Measurements from ENCODE around the gene SETBP1.
A peak's percentile ranks its signal among the peaks of the same experiment; 100 is the strongest.

The SETBP1 gene

DNA sequence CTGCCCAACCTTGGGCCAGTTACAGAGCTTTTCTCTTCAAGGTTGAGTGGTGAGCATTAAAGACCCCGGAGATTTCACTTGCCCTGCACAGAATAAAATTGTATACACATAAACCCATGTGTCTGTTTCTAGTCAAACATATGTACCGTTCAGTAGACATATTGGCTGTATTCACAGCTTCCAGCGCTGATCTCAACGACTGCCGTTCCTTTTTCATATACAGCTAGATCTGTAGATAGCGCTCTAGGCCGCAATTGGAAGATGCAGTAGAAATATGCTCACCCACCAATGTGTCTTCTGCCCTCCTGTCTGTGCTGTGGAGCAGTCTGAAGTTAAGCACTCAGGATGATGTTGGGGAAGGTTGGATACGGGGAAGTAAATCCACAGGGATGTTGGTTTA, 317.7 kb downstream of the SETBP1 start:
- DNase-seq (ENCODE audit: low read depth, low spot score), result no peak
- Histone ChIP-seq H3K4me1 (ENCODE audit: insufficient read depth, insufficient read length) (no peaks in the 10 kb centered on the region), H3K27me3 (ENCODE audit: insufficient read depth, insufficient read length) (no peaks in the 10 kb centered on the region), H3K4me3 (ENCODE audit: insufficient read length, low read depth) (no peak overlapping the region), H3K9ac (ENCODE audit: insufficient read length, low read depth) (no peak overlapping the region), H3K36me3 (ENCODE audit: insufficient read depth, insufficient read length, low read length) (no peaks in the 10 kb centered on the region), H3K9me3 (ENCODE audit: insufficient read depth, low read length) (no peaks in the 10 kb centered on the region)
- TF ChIP-seq SUZ12 (IDR thresholded peaks at IDR 0.05; ENCODE audit: extremely low read depth, insufficient read depth, insufficient read length), result no peak
- TF ChIP-seq YY1 (IDR thresholded peaks at IDR 0.05; ENCODE audit: insufficient read depth, insufficient read length), result no peak
- no peak for TF ChIP-seq ZNF274 (IDR thresholded peaks at IDR 0.05; ENCODE audit: low read depth, low read length)

DNA sequence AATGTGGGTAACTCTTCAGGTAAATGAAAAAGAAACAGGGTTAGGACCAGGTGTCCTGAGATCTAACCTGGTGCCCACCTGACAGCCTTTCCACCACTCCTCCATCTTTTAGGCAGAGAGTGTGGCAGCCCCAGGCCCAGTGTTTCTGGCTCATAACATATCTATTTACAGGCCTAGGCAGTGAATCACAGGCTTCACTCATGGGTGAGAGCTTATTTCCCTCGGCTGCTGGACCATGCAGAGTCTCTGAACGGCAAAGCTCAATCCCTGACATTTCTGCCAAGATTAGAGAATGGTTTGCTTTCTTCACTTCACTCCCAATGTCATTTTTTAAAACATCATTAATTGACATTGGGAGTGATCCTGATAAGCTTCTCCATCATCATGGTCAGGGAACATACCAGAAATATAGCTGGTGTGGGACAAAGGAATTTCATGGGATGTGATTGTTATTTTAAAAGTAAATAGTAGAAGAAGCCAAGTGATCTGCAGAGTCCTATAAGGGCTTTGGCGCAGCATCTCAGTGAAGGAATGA, 323.9 kb downstream of the SETBP1 start:
- no peak for DNase-seq (ENCODE audit: low read depth, low spot score)
- Histone ChIP-seq H3K9me3 (ENCODE audit: insufficient read depth, low read length) (no peaks in the 10 kb centered on the region), H3K27me3 (ENCODE audit: insufficient read depth, insufficient read length) (no peaks in the 10 kb centered on the region), H3K36me3 (ENCODE audit: insufficient read depth, insufficient read length, low read length) (no peaks in the 10 kb centered on the region), H3K4me3 (ENCODE audit: insufficient read length, low read depth) (no peak overlapping the region), H3K4me1 (ENCODE audit: insufficient read depth, insufficient read length) (no peaks in the 10 kb centered on the region), H3K9ac (ENCODE audit: insufficient read length, low read depth) (no peak overlapping the region)
- TF ChIP-seq SUZ12 (IDR thresholded peaks at IDR 0.05; ENCODE audit: extremely low read depth, insufficient read depth, insufficient read length), result no peak
- TF ChIP-seq YY1 (IDR thresholded peaks at IDR 0.05; ENCODE audit: insufficient read depth, insufficient read length), result no peak
- TF ChIP-seq ZNF274 (IDR thresholded peaks at IDR 0.05; ENCODE audit: low read depth, low read length), result no peak

GRCh38 chr18:45006934-45007333, 326.2 kb downstream of the SETBP1 start:
- DNase-seq (ENCODE audit: low read depth, low spot score), result no peak
- TF ChIP-seq SUZ12 (IDR thresholded peaks at IDR 0.05; ENCODE audit: extremely low read depth, insufficient read depth, insufficient read length), result no peak
- no peak for TF ChIP-seq YY1 (IDR thresholded peaks at IDR 0.05; ENCODE audit: insufficient read depth, insufficient read length)
- TF ChIP-seq ZNF274 (IDR thresholded peaks at IDR 0.05; ENCODE audit: low read depth, low read length), result no peak
- Histone ChIP-seq H3K4me3 (ENCODE audit: insufficient read length, low read depth) (no peak overlapping the region), H3K9ac (ENCODE audit: insufficient read length, low read depth) (no peak overlapping the region), H3K27me3 (ENCODE audit: insufficient read depth, insufficient read length) (no peaks in the 10 kb centered on the region), H3K4me1 (ENCODE audit: insufficient read depth, insufficient read length) (no peaks in the 10 kb centered on the region), H3K36me3 (ENCODE audit: insufficient read depth, insufficient read length, low read length) (no peaks in the 10 kb centered on the region), H3K9me3 (ENCODE audit: insufficient read depth, low read length) (no peaks in the 10 kb centered on the region)

GRCh38 chr18:45007531-45007930, 326.8 kb downstream of the SETBP1 start:
- no peak overlapping the region for H3K9ac ChIP-seq (ENCODE audit: insufficient read length, low read depth)
- no peaks in the 10 kb centered on the region for H3K27me3 ChIP-seq (ENCODE audit: insufficient read depth, insufficient read length)
- H3K4me3 ChIP-seq (ENCODE audit: insufficient read length, low read depth), result no peak overlapping the region
- TF ChIP-seq SUZ12 (IDR thresholded peaks at IDR 0.05; ENCODE audit: extremely low read depth, insufficient read depth, insufficient read length) (no peak), YY1 (IDR thresholded peaks at IDR 0.05; ENCODE audit: insufficient read depth, insufficient read length) (no peak), ZNF274 (IDR thresholded peaks at IDR 0.05; ENCODE audit: low read depth, low read length) (no peak)
- no peaks in the 10 kb centered on the region for H3K36me3 ChIP-seq (ENCODE audit: insufficient read depth, insufficient read length, low read length)
- no peak for DNase-seq (ENCODE audit: low read depth, low spot score)
- 0 out of 2 replicates have a peak, but pooled peaks cover 1% of the 10 kb centered on the region for H3K9me3 ChIP-seq (ENCODE audit: insufficient read depth, low read length)
- H3K4me1 ChIP-seq (ENCODE audit: insufficient read depth, insufficient read length), result no peaks in the 10 kb centered on the region

DNA sequence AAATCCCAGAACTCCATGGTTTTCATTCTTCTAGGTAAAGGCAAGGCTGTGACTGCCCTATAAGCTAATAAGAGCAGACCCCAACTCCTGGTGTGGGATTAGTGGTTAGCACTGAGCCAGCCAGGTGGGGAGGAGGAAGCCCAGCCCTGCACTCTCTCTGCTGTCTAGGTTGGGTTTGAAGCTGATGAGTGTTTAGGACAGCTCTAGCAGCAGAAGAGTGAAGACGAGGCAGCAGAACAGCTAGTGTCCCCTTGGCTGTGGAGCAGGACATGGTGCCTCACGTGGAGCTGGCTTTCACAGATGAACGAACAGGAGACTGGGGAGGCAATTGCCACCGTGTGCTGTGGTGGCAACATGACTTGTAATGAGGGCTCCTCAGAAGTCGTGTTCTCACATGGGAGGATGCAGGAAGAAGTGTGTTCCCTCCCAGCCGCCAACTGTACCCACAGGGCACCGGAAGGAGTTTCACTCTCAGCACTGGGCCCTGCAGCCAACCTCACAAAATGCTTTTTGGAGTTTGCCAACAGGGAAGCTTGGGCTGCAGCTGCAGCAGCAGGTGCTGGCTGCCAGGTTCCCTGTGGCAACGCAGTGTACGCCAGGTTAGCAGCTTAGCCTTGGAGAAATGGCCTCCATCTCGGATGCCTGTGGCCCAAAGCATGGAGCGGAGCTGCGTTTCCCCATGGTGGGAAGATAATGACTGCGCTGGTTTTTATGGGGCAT, 328.2 kb downstream of the SETBP1 start:
- Histone ChIP-seq H3K9ac (ENCODE audit: insufficient read length, low read depth) (no peak overlapping the region), H3K27me3 (ENCODE audit: insufficient read depth, insufficient read length) (no peaks in the 10 kb centered on the region), H3K9me3 (ENCODE audit: insufficient read depth, low read length) (0 out of 2 replicates have a peak, but pooled peaks cover 5% of the 10 kb centered on the region), H3K4me3 (ENCODE audit: insufficient read length, low read depth) (no peak overlapping the region), H3K36me3 (ENCODE audit: insufficient read depth, insufficient read length, low read length) (no peaks in the 10 kb centered on the region), H3K4me1 (ENCODE audit: insufficient read depth, insufficient read length) (peaks cover 4% of the 10 kb centered on the region)
- no peak for DNase-seq (ENCODE audit: low read depth, low spot score)
- TF ChIP-seq YY1 (IDR thresholded peaks at IDR 0.05; ENCODE audit: insufficient read depth, insufficient read length) (no peak), SUZ12 (IDR thresholded peaks at IDR 0.05; ENCODE audit: extremely low read depth, insufficient read depth, insufficient read length) (no peak), ZNF274 (IDR thresholded peaks at IDR 0.05; ENCODE audit: low read depth, low read length) (no peak)

- no peak for TF ChIP-seq ZNF274 (IDR thresholded peaks at IDR 0.05; ENCODE audit: low read depth, low read length)
- no peak for TF ChIP-seq SUZ12 (IDR thresholded peaks at IDR 0.05; ENCODE audit: extremely low read depth, insufficient read depth, insufficient read length)
- TF ChIP-seq YY1 (IDR thresholded peaks at IDR 0.05; ENCODE audit: insufficient read depth, insufficient read length), result no peak
- peaks cover 4% of the 10 kb centered on the region for H3K4me1 ChIP-seq (ENCODE audit: insufficient read depth, insufficient read length)
- H3K4me3 ChIP-seq (ENCODE audit: insufficient read length, low read depth), result no peak overlapping the region
- DNase-seq (ENCODE audit: low read depth, low spot score), result no peak
- no peaks in the 10 kb centered on the region for H3K27me3 ChIP-seq (ENCODE audit: insufficient read depth, insufficient read length)
- H3K9ac ChIP-seq (ENCODE audit: insufficient read length, low read depth), result no peak overlapping the region
- H3K36me3 ChIP-seq (ENCODE audit: insufficient read depth, insufficient read length, low read length), result no peaks in the 10 kb centered on the region
- H3K9me3 ChIP-seq (ENCODE audit: insufficient read depth, low read length), result 0 out of 2 replicates have a peak, but pooled peaks cover 5% of the 10 kb centered on the region
These were observed 329.1 kb downstream of the SETBP1 start for GRCh38 chr18:45009756-45010155.

DNA sequence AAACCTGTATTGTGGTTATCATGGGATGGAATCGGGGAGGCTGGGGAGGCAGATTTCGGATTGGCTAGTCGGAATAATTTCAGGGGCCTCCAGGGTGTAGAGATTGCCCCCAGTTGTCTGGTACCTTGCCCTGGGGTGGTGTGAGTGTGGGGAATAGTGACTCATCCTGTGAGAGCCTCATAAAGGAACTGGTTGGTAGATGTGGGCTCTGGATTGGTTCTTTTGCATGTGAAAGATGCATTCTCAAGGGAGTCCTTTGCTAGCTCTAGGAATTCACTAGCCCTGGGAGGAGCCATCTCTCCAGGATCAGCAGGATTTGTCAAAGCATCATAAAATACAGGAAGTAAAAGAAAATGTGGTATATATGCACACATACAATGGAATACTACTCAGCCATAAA, 331.6 kb downstream of the SETBP1 start:
- Histone ChIP-seq H3K9me3 (ENCODE audit: insufficient read depth, low read length) (0 out of 2 replicates have a peak, but pooled peaks cover 5% of the 10 kb centered on the region), H3K4me3 (ENCODE audit: insufficient read length, low read depth) (no peak overlapping the region), H3K4me1 (ENCODE audit: insufficient read depth, insufficient read length) (peaks cover 6% of the 10 kb centered on the region), H3K36me3 (ENCODE audit: insufficient read depth, insufficient read length, low read length) (no peaks in the 10 kb centered on the region), H3K27me3 (ENCODE audit: insufficient read depth, insufficient read length) (no peaks in the 10 kb centered on the region), H3K9ac (ENCODE audit: insufficient read length, low read depth) (no peak overlapping the region)
- DNase-seq (ENCODE audit: low read depth, low spot score), result peak; percentile 28
- no peak for TF ChIP-seq YY1 (IDR thresholded peaks at IDR 0.05; ENCODE audit: insufficient read depth, insufficient read length)
- no peak for TF ChIP-seq ZNF274 (IDR thresholded peaks at IDR 0.05; ENCODE audit: low read depth, low read length)
- no peak for TF ChIP-seq SUZ12 (IDR thresholded peaks at IDR 0.05; ENCODE audit: extremely low read depth, insufficient read depth, insufficient read length)
